NCI-H460 (cell line): Measurements from ENCODE around the gene EPYC. TPM values are rescaled to one million over a fixed set of nuclear protein-coding genes. Genes with fewer than 3 reads are reported as not detected.

Experiments
- DNase-seq: peaks from one replicate; pipeline ENCODE4 v3.0.0-alpha.2; 2016; ENCODE audit warnings: low read depth; ENCODE audit errors: extremely low read depth
- polyA plus RNA-seq: library from polyadenylated mRNA; depleted of rRNA; stranded (reverse); fragments of >200 nt; gene quantifications from 2 replicates; pipeline ENCODE4 v1.2.3, GENCODE V29; 2014; cell fraction: nucleus; rRNA removed
- total RNA-seq: library from RNA; depleted of rRNA; stranded (reverse); fragments of >200 nt; shearing (Covaris generic); gene quantifications from 2 replicates; pipeline ENCODE4 v1.2.3, GENCODE V29; 2014; rRNA removed

EPYC gene
- total RNA-seq: not detected in 2 replicates
- not detected in 2 replicates for polyA plus RNA-seq

- DNase-seq: no peak
Observed at GRCh38 chr12:91004872-91005271, at the start of gene EPYC. Gene EPYC (minus strand): TSS chr12:91004972. CDS start chr12:91002565, 2,407 bp downstream.

GRCh38 chr12:91053951-91054715, 49.4 kb upstream of the EPYC start:
- no peak for DNase-seq

- DNase-seq: no peak
Observed at GRCh38 chr12:91052026-91052425, 47.3 kb upstream of the EPYC start.

GRCh38 chr12:91044586-91044985, 39.8 kb upstream of the EPYC start:
- no peak for DNase-seq

GRCh38 chr12:91043408-91043807, 38.6 kb upstream of the EPYC start:
- no peak for DNase-seq

GRCh38 chr12:91040096-91040755, 35.5 kb upstream of the EPYC start:
- DNase-seq: no peak

GRCh38 chr12:91037276-91037675, 32.5 kb upstream of the EPYC start:
- no peak for DNase-seq

GRCh38 chr12:91033251-91033650, 28.5 kb upstream of the EPYC start:
- no peak for DNase-seq

- no peak for DNase-seq
Observed at GRCh38 chr12:91023326-91024004, 18.7 kb upstream of the EPYC start.

- DNase-seq: peak; percentile 31
Observed at GRCh38 chr12:91021076-91021475, 16.3 kb upstream of the EPYC start.

- DNase-seq: no peak
Observed at GRCh38 chr12:91019455-91019854, 14.7 kb upstream of the EPYC start.

- DNase-seq: no peak
Observed at GRCh38 chr12:91017511-91018263, 12.9 kb upstream of the EPYC start.

- no peak for DNase-seq
Observed at GRCh38 chr12:91017043-91017442, 12.3 kb upstream of the EPYC start.

- DNase-seq: no peak
Observed at GRCh38 chr12:91009319-91009950, 4.7 kb upstream of the EPYC start.

GRCh38 chr12:91007531-91008290, 2.9 kb upstream of the EPYC start:
- DNase-seq: no peak

GRCh38 chr12:91003737-91004136, 1.0 kb downstream of the EPYC start:
- no peak for DNase-seq

GRCh38 chr12:91001306-91001705, 3.5 kb downstream of the EPYC start:
- DNase-seq: no peak

GRCh38 chr12:90999966-91000365, 4.8 kb downstream of the EPYC start:
- DNase-seq: no peak

- DNase-seq: no peak
Observed at GRCh38 chr12:90999527-90999926, 5.2 kb downstream of the EPYC start.

GRCh38 chr12:90995010-90995409, 9.8 kb downstream of the EPYC start:
- no peak for DNase-seq
